Thoracic aorta (tissue), 2 donors: ENCODE measurements around the gene MYMK. TPM values are rescaled to one million over a fixed set of nuclear protein-coding genes. Genes with fewer than 3 reads are reported as not detected.

Source experiments
- ATAC-seq: fragments of 150-250 bp; one replicate; pipeline ENCODE4 v1.8.0; 2017; ENCODE audit warnings: low read depth; ENCODE audit not compliant: insufficient number of reproducible peaks, low FRiP score
- DNase-seq: peaks from one replicate; pipeline ENCODE4 v3.0.0-alpha.2; 2020; ENCODE audit warnings: low spot score
- H3K27ac ChIP-seq, 2 donors: fragments of 200-600 bp; sonication (generic); 1 replicate in 1 of 2; 2 replicates in 1 of 2; pipeline ENCODE4 v1.5.1; 2016; ENCODE audit warnings: mild to moderate bottlenecking in 2 of 2, moderate library complexity in 2 of 2
- H3K27me3 ChIP-seq: fragments of 200-600 bp; sonication (generic); replicated peaks from 2 replicates; pipeline ENCODE4 v1.6.0; 2016; ENCODE audit warnings: mild to moderate bottlenecking; ENCODE audit not compliant: insufficient read depth
- H3K36me3 ChIP-seq: fragments of 200-600 bp; sonication (generic); one replicate; pipeline ENCODE4 v1.5.1; 2016
- H3K4me1 ChIP-seq, 2 donors: fragments of 200-600 bp; sonication (generic); 1 replicate in 1 of 2; 2 replicates in 1 of 2; pipeline versions ENCODE4 v1.5.1 to v1.6.0; 2016; ENCODE audit warnings: low read depth in 2 of 2, mild to moderate bottlenecking in 1 of 2; ENCODE audit not compliant: control insufficient read depth in 1 of 2
- H3K4me3 ChIP-seq: fragments of 200-600 bp; sonication (generic); 2 replicates; pipeline ENCODE4 v1.5.1; 2016; ENCODE audit warnings: mild to moderate bottlenecking
- H3K9me3 ChIP-seq: fragments of 200-600 bp; sonication (generic); 2 replicates; pipeline ENCODE4 v1.5.1; 2016
- total RNA-seq, 2 donors: library from RNA; depleted of rRNA; stranded (reverse); fragments of >200 nt; gene quantifications; one replicate each; pipeline versions ENCODE4 v1.1.0 to v1.2.3, GENCODE V29; 2016
- TF ChIP-seq, protein P1 (sequence below): fragments of 200-600 bp; sonication (generic); IDR thresholded peaks from one replicate; pipeline ENCODE4 v1.5.1; 2019; ENCODE audit warnings: antibody characterized with exemption

MYMK gene
- total RNA-seq, 2 donors from 2014 or later = not detected

DNA sequence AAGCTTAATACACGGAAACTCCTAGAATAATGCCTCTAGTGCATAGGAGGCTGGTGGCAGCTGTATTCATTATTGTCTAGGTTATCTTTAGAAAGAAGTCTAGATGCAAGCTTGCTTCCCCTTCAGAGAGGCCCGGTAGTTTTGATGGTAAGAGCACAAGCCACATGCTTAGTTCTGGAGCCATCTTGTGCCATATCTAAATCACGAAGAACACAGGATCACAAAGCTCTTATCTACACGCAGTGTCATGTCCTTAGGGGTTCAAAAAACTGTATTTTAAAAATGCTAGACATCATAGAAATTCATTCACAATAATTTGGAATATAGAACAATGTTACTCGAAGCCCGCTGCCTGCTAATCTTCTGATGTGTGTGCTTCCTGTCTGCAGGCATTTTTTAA, 58.8 kb downstream of the MYMK start:
- DNase-seq = no peak
- H3K36me3 ChIP-seq = peaks cover 8% of the 10 kb centered on the region

DNA sequence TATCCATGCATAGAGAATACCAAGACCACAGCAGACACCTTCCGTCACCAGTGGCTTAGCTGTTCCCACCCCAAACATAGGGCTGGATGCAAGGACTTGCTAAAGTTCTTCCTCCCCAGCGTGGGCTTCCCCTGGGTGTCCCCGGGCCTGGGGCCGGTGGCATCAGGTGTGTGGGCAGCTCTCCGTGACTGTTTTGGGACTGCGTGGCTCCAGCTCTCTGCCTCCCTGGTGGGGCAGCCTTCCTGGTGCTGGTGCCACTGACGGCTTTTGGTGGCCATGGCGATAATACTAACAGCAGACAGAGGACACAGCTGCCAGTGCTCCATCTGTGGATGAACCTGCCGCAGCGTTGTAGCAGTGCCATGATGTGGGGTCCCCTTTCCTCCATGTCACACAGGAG, 60.1 kb downstream of the MYMK start:
- H3K36me3 ChIP-seq = peaks cover 8% of the 10 kb centered on the region

More for the DNA sequence above, 58.8 kb downstream of the MYMK start:
- Histone ChIP-seq H3K4me1 (peaks cover 0 to 3% of the 10 kb centered on the region in 2 donors), H3K9me3 (no peaks in the 10 kb centered on the region), H3K4me3 (no peak overlapping the region), H3K27me3 (no peaks in the 10 kb centered on the region), H3K27ac (no peak overlapping the region)
- no peak for ATAC-seq
- TF ChIP-seq, protein P1, sequence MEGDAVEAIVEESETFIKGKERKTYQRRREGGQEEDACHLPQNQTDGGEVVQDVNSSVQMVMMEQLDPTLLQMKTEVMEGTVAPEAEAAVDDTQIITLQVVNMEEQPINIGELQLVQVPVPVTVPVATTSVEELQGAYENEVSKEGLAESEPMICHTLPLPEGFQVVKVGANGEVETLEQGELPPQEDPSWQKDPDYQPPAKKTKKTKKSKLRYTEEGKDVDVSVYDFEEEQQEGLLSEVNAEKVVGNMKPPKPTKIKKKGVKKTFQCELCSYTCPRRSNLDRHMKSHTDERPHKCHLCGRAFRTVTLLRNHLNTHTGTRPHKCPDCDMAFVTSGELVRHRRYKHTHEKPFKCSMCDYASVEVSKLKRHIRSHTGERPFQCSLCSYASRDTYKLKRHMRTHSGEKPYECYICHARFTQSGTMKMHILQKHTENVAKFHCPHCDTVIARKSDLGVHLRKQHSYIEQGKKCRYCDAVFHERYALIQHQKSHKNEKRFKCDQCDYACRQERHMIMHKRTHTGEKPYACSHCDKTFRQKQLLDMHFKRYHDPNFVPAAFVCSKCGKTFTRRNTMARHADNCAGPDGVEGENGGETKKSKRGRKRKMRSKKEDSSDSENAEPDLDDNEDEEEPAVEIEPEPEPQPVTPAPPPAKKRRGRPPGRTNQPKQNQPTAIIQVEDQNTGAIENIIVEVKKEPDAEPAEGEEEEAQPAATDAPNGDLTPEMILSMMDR = no peak

More for the DNA sequence above, 60.1 kb downstream of the MYMK start:
- DNase-seq = no peak
- Histone ChIP-seq H3K27ac (no peak overlapping the region), H3K4me3 (no peak overlapping the region), H3K9me3 (no peaks in the 10 kb centered on the region), H3K4me1 (peaks cover 0 to 8% of the 10 kb centered on the region in 2 donors), H3K27me3 (no peaks in the 10 kb centered on the region)
- no peak for ATAC-seq
- TF ChIP-seq, protein P1 = no peak

Other genes with a start within 250 kb of the MYMK start
- gene ABO, start 249.8 kb downstream of the MYMK start, total RNA-seq = under 1 TPM; 0.14 to 0.21 TPM
- 10 to 100 TPM; 11.6 to 46.1 TPM for gene SURF6, start 188.8 kb downstream of the MYMK start, total RNA-seq
- 10 to 100 TPM; 50.0 to 51.2 TPM for gene MED22, start 176.8 kb downstream of the MYMK start, total RNA-seq
- gene RPL7A, start 176.7 kb downstream of the MYMK start, total RNA-seq = 100 to 1,000 TPM; 889 to 895 TPM
- gene SURF1, start 168.5 kb downstream of the MYMK start, total RNA-seq = 10 to 100 TPM; 47.6 to 66.6 TPM
- gene SURF2, start 168.4 kb downstream of the MYMK start, total RNA-seq = 10 to 100 TPM in 1 of 2 donors, 1 to 10 TPM in 1; 7.0 to 13.3 TPM
- 100 to 1,000 TPM; 152 to 154 TPM for gene SURF4, start 148.9 kb downstream of the MYMK start, total RNA-seq
- gene STKLD1, start 148.6 kb downstream of the MYMK start, total RNA-seq = under 1 TPM in 1 of 2 donors, not detected in 1; 0.42 TPM
- gene REXO4, start 106.9 kb downstream of the MYMK start, total RNA-seq = 10 to 100 TPM in 1 of 2 donors, 1 to 10 TPM in 1; 7.7 to 18.6 TPM
- 1 to 10 TPM; 1.3 to 6.0 TPM for gene ADAMTS13, start 102.6 kb downstream of the MYMK start, total RNA-seq
- gene CACFD1, start 65.0 kb downstream of the MYMK start, total RNA-seq = 10 to 100 TPM; 15.8 to 19.5 TPM
- gene SLC2A6, start 45.9 kb downstream of the MYMK start, total RNA-seq = 1 to 10 TPM; 4.6 to 8.8 TPM
- gene ADAMTSL2, start 9.7 kb upstream of the MYMK start, total RNA-seq = 1 to 10 TPM; 2.8 to 5.5 TPM
- not detected for gene FAM163B, start 84.4 kb upstream of the MYMK start, total RNA-seq
- not detected for gene DBH, start 111.4 kb upstream of the MYMK start, total RNA-seq
- 1 to 10 TPM; 1.8 to 4.3 TPM for gene SARDH, start 213.4 kb upstream of the MYMK start, total RNA-seq